SK-N-MC (cell line): ENCODE measurements around the gene WBP1L.

Experiments
- EZH2 ChIP-seq: fragments of 200-600 bp; sonication (generic); IDR thresholded peaks from one replicate; pipeline ENCODE4 v1.6.1; 2017; ENCODE audit warnings: antibody characterized with exemption
- FOXP2 ChIP-seq: optimal IDR thresholded peaks from 2 replicates; pipeline ENCODE3; 2011; ENCODE audit warnings: mild to moderate bottlenecking, moderate library complexity; ENCODE audit not compliant: insufficient read depth; ENCODE audit errors: extremely low read length, control extremely low read depth
- POLR2AphosphoS5 ChIP-seq: IDR thresholded peaks from 2 replicates; pipeline ENCODE4 v1.6.1; 2012; ENCODE audit warnings: mild to moderate bottlenecking, low read depth, low read length, borderline replicate concordance

GRCh38 chr10:102865620-102866019 is 121.9 kb downstream of the WBP1L start:
- no peak for TF ChIP-seq EZH2
- no peak for TF ChIP-seq POLR2AphosphoS5
- TF ChIP-seq FOXP2: no peak
